GM18505 (cell line): ENCODE measurements around the gene RASA3.

Source experiments
- ATAC-seq: cut with Tn5 transposase; IDR thresholded peaks from one replicate; pipeline ENCODE4 v1.9.1; 2021; ENCODE audit not compliant: unreplicated experiment
- POLR2A ChIP-seq: IDR thresholded peaks from 4 replicates; pipeline ENCODE4 v1.6.1; 2011; ENCODE audit warnings: borderline replicate concordance; ENCODE audit not compliant: insufficient read depth, insufficient read length; ENCODE audit errors: extremely low read depth

Gene RASA3

DNA sequence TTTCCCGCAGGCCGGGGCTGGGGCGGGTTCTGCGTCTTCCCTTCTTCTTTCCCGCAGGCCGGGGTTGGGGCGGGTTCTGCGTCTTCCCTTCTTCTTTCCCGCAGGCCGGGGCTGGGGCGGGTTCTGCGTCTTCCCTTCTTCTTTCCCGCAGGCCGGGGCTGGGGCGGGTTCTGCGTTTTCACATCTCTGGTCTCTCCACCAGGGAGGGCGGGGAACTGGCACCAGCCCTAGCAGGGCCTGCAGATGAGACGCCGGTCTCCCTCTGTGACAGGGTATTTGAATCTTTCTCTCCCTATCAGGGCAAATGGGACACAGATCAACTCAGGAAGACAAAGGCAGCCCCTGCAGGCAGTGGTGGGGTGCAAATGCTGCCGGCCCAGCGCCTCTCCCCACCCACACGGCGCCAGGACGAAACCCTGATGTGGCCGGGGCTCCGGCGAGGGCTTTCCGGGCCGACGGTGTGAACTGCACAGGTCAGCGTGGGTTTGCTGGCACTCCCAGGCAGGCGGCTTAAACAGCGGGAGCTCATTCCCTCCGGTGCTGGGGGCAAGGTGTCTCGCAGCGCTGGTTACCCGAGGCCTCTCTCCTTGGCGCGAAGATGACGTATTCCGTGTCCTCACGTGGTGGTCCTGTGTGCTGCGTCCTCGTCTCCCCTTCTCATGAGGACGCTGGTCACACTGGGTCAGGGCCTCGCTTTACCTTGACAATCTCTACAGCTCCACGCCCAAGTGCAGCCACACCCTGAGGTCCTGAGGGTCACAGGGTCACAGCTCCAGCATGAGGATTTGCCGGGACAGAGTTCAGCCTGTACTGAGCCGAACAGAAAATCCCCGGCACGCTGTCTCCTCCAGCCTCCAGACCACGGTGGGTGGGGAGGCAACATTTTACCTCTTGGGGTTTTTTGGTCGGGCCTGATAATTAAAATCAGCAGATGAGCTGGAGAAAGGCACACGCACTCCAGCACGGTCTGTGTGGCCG, 157.8 kb downstream of the RASA3 start:
- no peak for ATAC-seq

DNA sequence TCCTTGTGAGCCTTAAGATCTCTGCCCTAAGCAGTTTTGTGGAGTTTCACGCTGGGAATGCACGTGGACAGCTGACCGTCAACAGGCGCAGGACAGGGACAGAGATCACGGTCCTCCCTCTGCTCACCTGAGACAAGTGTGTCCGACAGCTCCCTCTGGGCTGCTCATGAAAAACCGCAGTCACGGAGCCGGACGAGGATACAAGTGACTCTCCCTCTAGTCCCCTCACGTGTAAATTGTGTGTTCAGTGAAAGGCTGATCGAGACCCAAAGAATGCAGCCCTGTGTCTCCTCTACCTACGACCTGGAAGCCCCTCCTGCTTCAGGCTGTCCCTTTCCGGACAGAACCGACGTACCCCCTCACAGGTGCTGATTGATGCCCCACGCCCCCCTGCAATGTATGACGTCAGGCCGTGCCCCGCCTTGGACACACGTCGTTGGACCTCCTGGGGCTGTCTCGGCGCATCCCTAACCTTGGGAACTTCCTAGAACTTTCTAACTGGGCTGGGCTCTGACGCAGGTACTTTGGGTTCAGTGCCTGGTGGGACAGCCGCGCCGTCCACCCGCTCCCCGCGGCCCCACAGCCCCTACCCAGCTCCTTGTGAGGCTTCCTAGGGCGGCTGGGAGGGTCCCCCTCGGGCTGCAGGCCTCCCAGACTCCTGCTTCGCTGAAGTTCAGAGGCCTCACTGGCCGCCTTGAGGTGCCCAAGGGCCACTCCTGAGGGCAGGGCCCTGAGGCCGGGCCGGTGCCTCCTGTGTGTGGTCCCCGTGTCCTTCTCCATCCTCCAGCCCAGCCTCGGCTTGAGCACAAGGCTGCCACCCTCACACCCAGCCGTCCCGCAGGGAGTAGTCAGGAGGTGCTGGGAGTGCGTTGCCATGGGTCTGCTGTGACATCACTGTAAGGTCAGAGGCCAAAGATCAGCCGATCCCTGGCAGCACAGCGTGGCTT, 158.9 kb downstream of the RASA3 start, which contains the start of gene C13orf46:
Gene C13orf46 (minus strand): TSS at position 859 of the 947 bp plus-strand sequence. CDS start 79 bp downstream, at position 780.
- no peak for ATAC-seq
- TF ChIP-seq POLR2A: no peak

More for the DNA sequence above, 157.8 kb downstream of the RASA3 start:
- no peak for TF ChIP-seq POLR2A

DNA sequence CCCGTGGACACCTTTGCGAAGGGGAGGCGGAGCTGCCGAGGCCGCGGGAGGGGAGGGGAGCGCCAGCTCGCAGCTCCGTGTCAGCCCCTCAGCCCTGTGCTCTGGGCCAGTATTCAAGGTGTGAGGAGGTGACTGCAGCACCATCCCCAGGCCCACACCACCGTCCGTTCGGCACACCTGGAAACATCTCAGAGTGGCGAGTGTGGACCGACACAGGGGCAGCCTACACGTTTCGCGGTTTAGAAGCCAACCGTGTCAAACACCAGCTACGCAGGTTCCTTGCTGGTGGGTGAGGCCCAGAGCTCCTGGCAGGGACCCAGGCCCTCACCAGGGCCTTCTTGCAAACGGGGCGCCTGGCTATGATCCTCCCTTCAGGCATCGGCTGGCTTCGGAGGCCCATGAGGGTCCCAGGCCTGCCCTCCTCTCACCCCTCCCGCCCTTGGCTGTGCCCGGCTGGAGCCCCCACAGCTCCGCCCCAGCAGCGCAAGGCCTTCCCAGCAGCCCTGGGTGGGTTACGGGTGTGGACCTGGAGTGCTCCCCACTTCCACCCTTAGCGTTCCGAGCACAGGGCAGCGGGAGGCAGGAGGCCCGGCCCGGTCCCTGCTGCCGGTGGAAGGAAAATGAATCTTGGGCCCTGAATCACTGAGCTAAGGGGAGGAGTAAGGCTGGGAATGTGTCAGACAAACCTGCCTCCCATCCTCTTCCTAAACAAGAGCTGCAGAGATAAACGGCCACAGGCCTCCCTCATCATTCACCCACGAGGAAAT, 159.8 kb downstream of the RASA3 start:
- ATAC-seq: no peak
- no peak for TF ChIP-seq POLR2A

DNA sequence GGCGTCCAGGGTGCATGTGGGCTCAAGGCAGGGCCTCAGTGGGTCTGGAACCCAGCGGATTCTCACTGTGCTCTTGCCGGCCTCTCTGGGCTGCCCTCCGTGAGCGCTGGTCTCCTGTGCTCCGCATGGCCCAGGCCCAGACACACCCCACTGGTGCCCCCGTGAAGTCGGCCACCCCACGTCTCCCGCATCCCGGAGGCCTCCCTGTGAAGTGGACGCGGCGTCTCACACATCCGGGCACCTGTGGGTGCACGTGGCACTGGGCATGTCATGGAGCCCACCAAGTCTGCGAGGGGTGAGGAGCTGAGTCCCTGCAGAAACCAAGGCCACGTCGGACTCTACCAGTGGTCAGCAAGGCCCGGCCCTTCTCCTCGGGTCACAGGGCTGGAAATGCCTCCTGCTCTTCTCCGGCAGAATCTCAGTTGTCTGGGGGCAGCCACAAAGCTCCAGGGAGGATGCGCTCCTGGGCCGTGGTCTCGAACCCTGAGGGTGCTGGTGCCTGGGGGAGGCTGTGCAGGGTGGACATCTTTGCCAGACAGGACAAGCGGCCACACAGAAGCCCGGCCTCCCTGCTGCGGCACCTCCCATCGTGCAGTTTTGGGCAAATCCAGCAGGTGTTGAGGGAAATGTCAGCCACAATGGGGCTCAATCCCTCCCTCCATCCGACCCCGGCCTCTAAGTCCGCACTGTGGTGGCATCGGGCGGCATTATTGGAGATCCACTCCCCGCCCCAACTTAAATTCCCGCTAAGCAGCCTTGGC, 160.8 kb downstream of the RASA3 start:
- no peak for TF ChIP-seq POLR2A
- ATAC-seq: no peak

DNA sequence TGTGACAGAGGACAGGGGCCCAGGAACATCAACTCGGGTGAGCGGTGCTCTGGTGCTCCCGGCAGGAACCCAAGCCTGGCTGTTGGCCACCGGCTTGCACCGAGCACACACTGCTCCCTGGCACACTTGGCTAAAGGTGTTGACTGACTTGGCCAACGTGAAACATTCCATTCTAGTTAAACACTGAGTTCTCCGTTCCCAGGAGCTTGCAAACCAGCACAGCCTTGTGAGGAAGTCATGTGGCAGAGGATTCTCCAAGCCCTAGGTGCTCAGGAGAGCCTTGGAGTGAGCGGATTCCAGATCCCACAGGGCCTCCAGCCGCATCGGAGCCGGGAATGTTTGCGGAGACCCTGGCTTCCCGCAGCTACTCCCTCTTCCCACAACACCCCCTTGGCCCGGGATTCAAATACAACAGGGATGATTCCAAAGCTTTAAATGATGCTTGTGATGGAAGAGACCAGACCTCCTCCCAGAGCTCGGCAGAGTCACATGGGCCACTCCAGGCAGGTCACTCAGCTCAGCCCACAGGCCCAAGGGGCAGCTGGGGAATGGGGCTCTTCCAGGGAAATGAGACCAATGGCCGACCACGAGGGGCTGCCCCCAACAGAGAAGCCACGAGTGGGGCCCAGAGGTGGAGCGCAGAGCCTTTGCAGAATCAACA, 161.5 kb downstream of the RASA3 start:
- no peak for TF ChIP-seq POLR2A
- no peak for ATAC-seq

DNA sequence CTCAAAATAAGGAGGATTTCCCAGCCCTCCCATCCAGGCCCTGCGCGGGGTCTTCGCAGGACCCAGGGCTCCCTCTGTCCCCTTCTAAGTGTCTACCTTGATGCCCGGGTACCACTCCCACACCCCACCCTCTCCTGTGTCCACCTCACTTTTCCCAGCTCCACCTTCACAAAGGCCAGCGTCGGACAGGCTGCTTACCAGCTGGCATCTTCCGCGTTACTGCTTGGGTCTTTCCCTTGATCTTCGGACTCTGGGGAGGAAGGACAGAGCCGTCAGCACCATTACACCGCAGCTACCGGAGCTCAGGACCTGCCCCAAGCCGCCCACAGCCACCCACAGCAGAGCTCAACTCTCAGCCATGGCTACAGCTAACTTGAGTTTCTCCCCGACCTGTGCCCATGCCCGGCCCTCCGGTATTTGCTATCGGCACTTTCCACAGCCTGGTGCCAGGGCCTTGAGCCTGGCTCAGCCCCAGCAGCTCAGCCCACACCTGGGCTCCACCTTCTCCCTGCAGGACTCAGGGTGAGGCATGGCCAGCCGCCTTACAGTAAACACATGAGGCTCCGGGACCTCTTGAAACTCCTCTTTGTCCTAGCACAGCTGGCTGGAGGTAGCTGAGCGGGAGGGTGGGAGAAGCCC, 162.3 kb downstream of the RASA3 start:
- ATAC-seq: no peak
- no peak for TF ChIP-seq POLR2A

DNA sequence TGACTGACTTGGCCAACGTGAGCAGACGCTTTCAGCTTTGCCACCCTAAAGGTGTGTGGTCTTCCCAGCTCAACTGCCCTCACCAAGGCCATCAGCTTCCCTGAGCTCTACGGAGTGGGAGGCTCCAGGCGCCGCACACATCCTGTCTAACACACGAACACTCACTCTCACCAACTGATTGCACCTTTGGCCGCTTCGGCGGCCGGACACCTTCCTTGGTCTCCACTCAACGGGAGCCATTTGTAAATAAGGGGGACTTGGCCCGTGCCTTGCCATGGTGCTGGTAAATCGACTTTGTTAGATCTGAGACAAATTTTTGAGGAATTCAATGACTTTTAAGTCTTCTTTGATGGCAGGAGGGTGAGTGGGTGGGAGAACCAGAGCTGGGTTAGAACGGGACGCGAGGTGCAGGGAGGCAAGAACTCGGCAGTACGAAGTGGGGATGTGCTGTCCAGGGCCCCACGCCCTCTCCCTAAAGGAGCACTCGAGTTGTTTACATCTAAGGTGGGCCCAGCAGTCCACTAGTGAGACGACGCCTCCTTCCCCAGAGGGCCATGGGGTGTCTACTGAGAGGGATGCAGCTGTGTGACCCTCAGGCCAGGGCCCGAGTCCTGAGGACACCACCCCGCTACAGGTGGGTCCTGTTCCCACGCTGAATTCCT, 163.0 kb downstream of the RASA3 start:
- no peak for ATAC-seq
- no peak for TF ChIP-seq POLR2A

DNA sequence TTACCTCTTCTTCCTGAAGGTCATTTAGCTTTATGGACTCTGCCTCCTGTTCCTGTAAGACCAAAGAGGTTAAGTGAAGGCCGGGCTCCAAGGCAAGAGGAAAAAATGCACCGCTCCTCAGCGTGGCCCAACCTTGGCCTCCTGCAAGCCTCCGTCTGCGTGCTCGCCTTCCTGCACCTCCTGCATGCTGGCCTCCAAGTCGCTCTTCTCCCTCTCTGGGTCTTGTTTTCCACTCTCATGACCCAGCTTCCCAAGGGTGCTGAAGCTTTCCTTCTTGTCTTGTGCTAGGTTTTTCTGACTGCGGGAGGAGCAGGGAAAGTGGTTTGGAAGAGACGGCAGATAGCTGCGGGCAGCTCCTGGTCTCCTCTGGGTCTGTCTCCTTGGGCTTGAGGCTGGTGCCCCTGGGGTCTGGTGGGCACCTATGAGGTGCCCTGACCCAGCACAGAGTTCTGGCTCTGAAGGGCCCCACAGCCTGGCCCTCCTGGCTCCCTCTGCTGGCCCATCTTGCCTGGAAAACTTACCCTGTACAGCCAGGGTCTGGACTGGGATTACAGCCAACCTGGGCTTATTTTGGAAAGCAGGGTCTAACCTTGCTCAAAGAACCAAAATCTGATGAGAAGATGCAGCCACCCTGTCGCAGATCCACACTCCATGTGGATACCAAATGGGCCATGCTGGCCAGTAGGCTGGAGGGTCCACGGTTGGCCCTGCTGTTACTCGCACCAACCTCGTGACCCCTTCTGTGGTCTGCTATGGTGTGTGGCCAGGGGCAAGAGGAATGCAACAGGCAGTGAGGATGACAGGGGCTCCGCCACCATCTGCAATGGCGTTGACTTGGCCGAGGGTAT, 163.7 kb downstream of the RASA3 start:
- no peak for ATAC-seq
- no peak for TF ChIP-seq POLR2A

DNA sequence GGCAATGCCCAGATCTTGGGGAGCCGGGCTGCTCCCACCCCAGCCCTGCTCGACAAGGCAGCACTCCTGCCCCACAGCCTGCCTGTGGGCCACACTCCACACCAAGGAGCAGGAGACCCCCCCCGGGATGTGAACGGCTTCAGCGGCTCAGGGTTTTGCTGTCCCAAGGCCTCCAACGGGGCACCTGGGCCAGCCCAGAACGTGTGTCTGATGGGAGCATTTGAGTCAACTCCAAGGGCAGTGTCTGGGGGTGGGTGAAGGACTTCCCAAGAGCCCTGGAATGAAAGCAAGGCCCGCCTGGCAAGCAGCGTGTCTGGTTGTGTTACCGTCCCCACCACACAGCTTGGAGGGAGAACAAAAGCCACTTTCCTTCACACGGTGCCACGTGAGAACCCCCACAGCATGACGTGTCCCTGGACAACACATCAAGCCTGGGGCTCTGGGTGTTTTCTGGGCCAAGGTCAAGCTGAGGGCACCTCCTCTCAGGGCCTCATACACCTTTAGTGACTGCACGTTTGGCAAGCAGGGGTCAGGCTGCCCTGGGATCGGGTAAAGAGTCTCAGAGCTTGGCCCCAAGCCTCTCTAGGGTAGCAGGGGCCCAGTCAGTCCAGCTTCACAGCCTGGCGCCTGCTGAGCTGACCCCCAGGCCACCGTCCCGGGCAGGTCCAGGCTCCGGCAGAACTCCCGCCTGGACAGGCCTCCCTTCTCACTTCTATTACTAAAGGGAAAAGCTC, 164.5 kb downstream of the RASA3 start:
- TF ChIP-seq POLR2A: no peak
- ATAC-seq: no peak
